Measurements from ENCODE around the gene FKBP4. TPM values are rescaled to one million over a fixed set of nuclear protein-coding genes. Genes with fewer than 3 reads are reported as not detected.

FKBP4 gene
- total RNA-seq, 1 experiment from 2014 or later = 226 TPM

- H3K79me2 ChIP-seq (ENCODE audit: low read depth) = no peaks in the 10 kb centered on the region
Observed at GRCh38 chr12:2776129-2776806, 18.5 kb upstream of the FKBP4 start.

GRCh38 chr12:2779281-2779680, 15.5 kb upstream of the FKBP4 start:
- H2AFZ ChIP-seq = no peak overlapping the region
- no peaks in the 10 kb centered on the region for H3F3A ChIP-seq (ENCODE audit: insufficient read depth, low read depth)
- H3K9me2 ChIP-seq (ENCODE audit: insufficient read depth) = no peaks in the 10 kb centered on the region
- H3K9me3 ChIP-seq (ENCODE audit: insufficient read depth, low read depth) = no peaks in the 10 kb centered on the region
- H3K4me3 ChIP-seq = no peak overlapping the region
- peaks cover 93% of the 10 kb centered on the region for H3K27me3 ChIP-seq (ENCODE audit: insufficient read depth, low read depth)
- H3K36me3 ChIP-seq (ENCODE audit: low read depth) = no peaks in the 10 kb centered on the region
- H3K27ac ChIP-seq = no peak overlapping the region
- no peaks in the 10 kb centered on the region for H3K4me1 ChIP-seq (replicated peaks; ENCODE audit: insufficient read depth)
- peak in 1 of 2 experiments; percentile 46 for DNase-seq
- POLR2A ChIA-PET (ENCODE audit: unreplicated experiment) = interaction anchor here (0.6 kb wide), 1 partner anchor 52 kb away, joined by 3 read pairs; no protein-coding TSS in a partner anchor
- intact Hi-C loops (cut with micrococcal nuclease; ENCODE audit: unreplicated experiment) = no loop called here
- H4K20me1 ChIP-seq (ENCODE audit: insufficient read depth) = 0 out of 2 replicates have a peak, but pooled peaks cover 1% of the 10 kb centered on the region
- CTCF ChIA-PET = no interaction called here
- H3K4me2 ChIP-seq = no peak overlapping the region
- BruUV-seq (replicated peaks) = no TSS peak
- H3K79me2 ChIP-seq (ENCODE audit: low read depth) = no peaks in the 10 kb centered on the region
- TF ChIP-seq EZH2 (IDR thresholded peaks at IDR 0.05; ENCODE audit: low read depth) (no peak), CTCF (conservative IDR thresholded peaks at IDR 0.05) (no peak)

More at GRCh38 chr12:2776129-2776806, 18.5 kb upstream of the FKBP4 start:
- H3K9me2 ChIP-seq (ENCODE audit: insufficient read depth) = no peaks in the 10 kb centered on the region
- ChIA-PET POLR2A (ENCODE audit: unreplicated experiment) (no interaction called here), CTCF (no interaction called here)
- intact Hi-C loops (cut with micrococcal nuclease; ENCODE audit: unreplicated experiment) = no loop called here
- no peaks in the 10 kb centered on the region for H3K36me3 ChIP-seq (ENCODE audit: low read depth)
- H3F3A ChIP-seq (ENCODE audit: insufficient read depth, low read depth) = no peaks in the 10 kb centered on the region
- no peak overlapping the region for H3K4me2 ChIP-seq
- H3K4me1 ChIP-seq (replicated peaks; ENCODE audit: insufficient read depth) = no peaks in the 10 kb centered on the region
- no peak overlapping the region for H2AFZ ChIP-seq
- H3K27me3 ChIP-seq (ENCODE audit: insufficient read depth, low read depth) = peaks cover 93% of the 10 kb centered on the region
- TF ChIP-seq CTCF (conservative IDR thresholded peaks at IDR 0.05) (no peak), EZH2 (IDR thresholded peaks at IDR 0.05; ENCODE audit: low read depth) (no peak)
- BruUV-seq (replicated peaks) = no TSS peak
- no peaks in the 10 kb centered on the region for H3K9me3 ChIP-seq (ENCODE audit: insufficient read depth, low read depth)
- H3K4me3 ChIP-seq = no peak overlapping the region
- no peak overlapping the region for H3K27ac ChIP-seq
- no peaks in the 10 kb centered on the region for H4K20me1 ChIP-seq (ENCODE audit: insufficient read depth)
- DNase-seq = no peak

- Histone ChIP-seq H3K79me2 (ENCODE audit: low read depth) (no peaks in the 10 kb centered on the region), H2AFZ (peak overlapping the region; percentile 63; the same call in 1 of the 2 replicates), H3K4me2 (peak overlapping the region; percentile 48; the same call in 1 of the 2 replicates), H3K9me2 (ENCODE audit: insufficient read depth) (no peaks in the 10 kb centered on the region), H3K4me3 (no peak overlapping the region), H3K36me3 (ENCODE audit: low read depth) (no peaks in the 10 kb centered on the region), H3F3A (ENCODE audit: insufficient read depth, low read depth) (no peaks in the 10 kb centered on the region), H3K27me3 (ENCODE audit: insufficient read depth, low read depth) (peaks cover 84% of the 10 kb centered on the region), H3K27ac (no peak overlapping the region), H3K4me1 (replicated peaks; ENCODE audit: insufficient read depth) (no peaks in the 10 kb centered on the region), H4K20me1 (ENCODE audit: insufficient read depth) (0 out of 2 replicates have a peak, but pooled peaks cover 6% of the 10 kb centered on the region), H3K9me3 (ENCODE audit: insufficient read depth, low read depth) (no peaks in the 10 kb centered on the region)
- ChIA-PET POLR2A (ENCODE audit: unreplicated experiment) (interaction anchor here (0.5 to 0.6 kb wide), 2 partner anchors 62 to 1865 kb away, joined by 4 read pairs; partner anchors contain the start of genes AKAP3 and NDUFA9), CTCF (interaction anchor here (0.5 to 0.9 kb wide), 5 partner anchors 11 to 1064 kb away, joined by 3 to 6 read pairs (median 3); no protein-coding TSS in a partner anchor)
- no peak for TF ChIP-seq EZH2 (IDR thresholded peaks at IDR 0.05; ENCODE audit: low read depth)
- peak; percentile 93 for TF ChIP-seq CTCF (conservative IDR thresholded peaks at IDR 0.05)
- peak in 1 of 2 experiments; percentile 61 for DNase-seq
- intact Hi-C loops (cut with micrococcal nuclease; ENCODE audit: unreplicated experiment) = no loop called here
- no TSS peak for BruUV-seq (replicated peaks)
Observed at GRCh38 chr12:2783936-2784600, 10.7 kb upstream of the FKBP4 start.

Measured in PC-9 (cell line).